Nephron (organoid): Measurements from ENCODE around the gene KIF16B.

Experiments
- H3K27ac Mint-ChIP-seq, 3 experiments: 2 replicates each; pipeline ENCODE4 v1.8.0; 2020; ENCODE audit warnings: mixed read lengths in 3 of 3, mild to moderate bottlenecking in 2 of 3, moderate library complexity in 1 of 3
- H3K27me3 Mint-ChIP-seq: 2 replicates; pipeline ENCODE4 v1.8.0; 2021; ENCODE audit warnings: low read depth, mild to moderate bottlenecking, moderate library complexity, mixed read lengths
- H3K36me3 Mint-ChIP-seq: 2 replicates; pipeline ENCODE4 v1.8.0; 2020; ENCODE audit warnings: low read depth, mixed read lengths
- H3K4me1 Mint-ChIP-seq: 2 replicates; pipeline ENCODE4 v1.8.0; 2020; ENCODE audit warnings: mixed read lengths
- H3K4me3 Mint-ChIP-seq, 3 experiments: 2 replicates each; pipeline ENCODE4 v1.8.0; 2020; ENCODE audit warnings: mild to moderate bottlenecking in 3 of 3, mixed read lengths in 3 of 3, moderate library complexity in 2 of 3
- H3K9me3 Mint-ChIP-seq: 2 replicates; pipeline ENCODE4 v1.8.0; 2020; ENCODE audit warnings: mixed read lengths
- TF ChIP-seq, protein P1 (sequence below), 3 experiments: fragments of 200-600 bp; sonication (generic); IDR thresholded peaks; one replicate each; pipeline ENCODE4 v1.5.0; 2021; ENCODE audit warnings: antibody characterized with exemption in 3 of 3; ENCODE audit not compliant: unreplicated experiment in 3 of 3

Gene KIF16B

DNA sequence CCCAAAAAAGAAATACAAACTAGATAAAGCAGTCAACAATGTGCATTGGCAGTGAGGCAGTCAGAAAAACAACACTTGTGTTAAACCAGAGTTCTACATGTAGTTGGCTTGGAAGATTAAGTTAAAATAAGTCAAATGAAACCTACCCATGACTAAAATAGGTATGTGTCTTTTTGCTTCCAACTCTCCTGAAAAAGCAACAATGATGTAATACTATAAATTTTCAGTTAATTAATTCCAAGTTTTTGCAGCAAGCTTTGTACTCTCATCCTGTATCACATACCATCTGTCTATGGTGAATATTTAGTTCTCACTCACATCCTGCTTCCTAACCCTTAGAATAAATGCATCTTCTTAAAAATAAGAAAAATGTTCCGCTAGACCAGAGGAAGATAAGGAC is 261.5 kb downstream of the KIF16B start:
- no peak overlapping the region for H3K27ac Mint-ChIP-seq
- no peaks in the 10 kb centered on the region for H3K9me3 Mint-ChIP-seq
- H3K36me3 Mint-ChIP-seq = peaks cover 46% of the 10 kb centered on the region
- no peak overlapping the region for H3K4me3 Mint-ChIP-seq
- TF ChIP-seq, protein P1, sequence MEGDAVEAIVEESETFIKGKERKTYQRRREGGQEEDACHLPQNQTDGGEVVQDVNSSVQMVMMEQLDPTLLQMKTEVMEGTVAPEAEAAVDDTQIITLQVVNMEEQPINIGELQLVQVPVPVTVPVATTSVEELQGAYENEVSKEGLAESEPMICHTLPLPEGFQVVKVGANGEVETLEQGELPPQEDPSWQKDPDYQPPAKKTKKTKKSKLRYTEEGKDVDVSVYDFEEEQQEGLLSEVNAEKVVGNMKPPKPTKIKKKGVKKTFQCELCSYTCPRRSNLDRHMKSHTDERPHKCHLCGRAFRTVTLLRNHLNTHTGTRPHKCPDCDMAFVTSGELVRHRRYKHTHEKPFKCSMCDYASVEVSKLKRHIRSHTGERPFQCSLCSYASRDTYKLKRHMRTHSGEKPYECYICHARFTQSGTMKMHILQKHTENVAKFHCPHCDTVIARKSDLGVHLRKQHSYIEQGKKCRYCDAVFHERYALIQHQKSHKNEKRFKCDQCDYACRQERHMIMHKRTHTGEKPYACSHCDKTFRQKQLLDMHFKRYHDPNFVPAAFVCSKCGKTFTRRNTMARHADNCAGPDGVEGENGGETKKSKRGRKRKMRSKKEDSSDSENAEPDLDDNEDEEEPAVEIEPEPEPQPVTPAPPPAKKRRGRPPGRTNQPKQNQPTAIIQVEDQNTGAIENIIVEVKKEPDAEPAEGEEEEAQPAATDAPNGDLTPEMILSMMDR (IDR thresholded peaks at IDR 0.05; ENCODE audit: unreplicated experiment in 3 of 3) = no peak
- peaks cover 17% of the 10 kb centered on the region for H3K4me1 Mint-ChIP-seq
- no peaks in the 10 kb centered on the region for H3K27me3 Mint-ChIP-seq

DNA sequence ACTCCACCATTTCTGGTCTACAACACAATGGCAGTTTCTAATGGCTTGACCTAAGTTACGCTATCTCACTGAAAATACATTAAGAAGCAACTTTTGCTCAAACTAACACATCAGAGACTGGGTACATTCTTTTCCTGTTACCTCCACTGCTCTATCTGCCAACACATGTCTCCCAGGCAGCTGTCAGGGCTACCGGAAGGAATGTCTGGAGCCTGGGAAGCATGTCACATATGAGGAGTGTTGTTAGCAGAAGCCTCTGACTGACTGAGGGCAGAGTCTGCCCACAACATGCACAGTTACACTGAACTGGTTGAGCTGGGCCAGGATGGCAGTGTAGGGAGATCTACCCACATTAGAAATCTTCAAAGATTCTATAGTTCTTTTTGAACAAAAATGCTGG is 264.5 kb downstream of the KIF16B start:
- TF ChIP-seq, protein P1 (IDR thresholded peaks at IDR 0.05; ENCODE audit: unreplicated experiment in 3 of 3) = no peak
- peak overlapping the region; percentile 15 to 69 (median 28) for H3K27ac Mint-ChIP-seq
- no peak overlapping the region for H3K4me3 Mint-ChIP-seq
- peaks cover 54% of the 10 kb centered on the region for H3K36me3 Mint-ChIP-seq
- peaks cover 17% of the 10 kb centered on the region for H3K9me3 Mint-ChIP-seq
- no peaks in the 10 kb centered on the region for H3K27me3 Mint-ChIP-seq
- peaks cover 17% of the 10 kb centered on the region for H3K4me1 Mint-ChIP-seq

DNA sequence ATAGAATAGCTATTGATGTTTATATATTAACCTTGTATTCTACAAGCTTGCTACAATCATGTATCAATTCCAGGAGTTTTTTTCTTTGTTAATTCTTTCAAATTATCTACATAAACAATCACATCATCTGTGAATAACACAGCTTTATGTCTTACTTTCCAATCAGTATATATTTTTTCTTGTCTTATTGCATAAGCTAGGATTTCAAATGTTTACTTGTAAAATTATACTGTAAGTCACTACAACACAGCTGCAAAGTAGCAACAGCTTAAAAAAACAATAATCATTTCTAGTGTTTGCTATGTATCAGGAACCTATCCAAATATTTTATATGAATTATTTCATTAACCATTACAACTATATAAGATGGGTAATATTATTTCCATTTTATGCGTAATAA is 270.4 kb downstream of the KIF16B start:
- TF ChIP-seq, protein P1 (IDR thresholded peaks at IDR 0.05; ENCODE audit: unreplicated experiment in 3 of 3) = no peak
- no peak overlapping the region for H3K27ac Mint-ChIP-seq
- no peak overlapping the region for H3K4me3 Mint-ChIP-seq

DNA sequence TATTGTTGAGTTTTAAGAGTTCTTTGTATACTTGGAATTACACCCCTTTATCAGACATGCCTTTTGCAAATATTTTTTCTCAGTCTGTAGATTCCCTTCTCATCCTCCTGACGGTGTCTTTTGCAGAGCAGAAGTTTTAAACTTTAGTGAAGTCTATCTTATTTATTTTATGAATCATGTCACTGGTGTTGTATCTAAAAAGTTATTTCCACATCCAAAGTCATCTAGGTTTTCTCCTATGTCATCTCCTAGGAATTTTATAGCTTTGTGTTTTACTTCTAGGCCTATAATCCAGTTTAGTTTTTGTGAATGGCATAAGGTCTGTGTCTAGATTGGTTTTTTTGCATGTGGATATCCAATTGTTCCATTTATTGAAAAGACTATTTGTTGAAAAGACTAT is 271.3 kb downstream of the KIF16B start:
- Mint-ChIP-seq H3K27me3 (no peaks in the 10 kb centered on the region), H3K4me1 (no peaks in the 10 kb centered on the region), H3K36me3 (peaks cover 56% of the 10 kb centered on the region), H3K9me3 (peaks cover 50% of the 10 kb centered on the region), H3K4me3 (no peak overlapping the region), H3K27ac (no peak overlapping the region)
- TF ChIP-seq, protein P1 (IDR thresholded peaks at IDR 0.05; ENCODE audit: unreplicated experiment in 3 of 3) = no peak

More for the DNA sequence above, 270.4 kb downstream of the KIF16B start:
- Mint-ChIP-seq H3K27me3 (no peaks in the 10 kb centered on the region), H3K9me3 (peaks cover 49% of the 10 kb centered on the region), H3K4me1 (no peaks in the 10 kb centered on the region), H3K36me3 (peaks cover 55% of the 10 kb centered on the region)

DNA sequence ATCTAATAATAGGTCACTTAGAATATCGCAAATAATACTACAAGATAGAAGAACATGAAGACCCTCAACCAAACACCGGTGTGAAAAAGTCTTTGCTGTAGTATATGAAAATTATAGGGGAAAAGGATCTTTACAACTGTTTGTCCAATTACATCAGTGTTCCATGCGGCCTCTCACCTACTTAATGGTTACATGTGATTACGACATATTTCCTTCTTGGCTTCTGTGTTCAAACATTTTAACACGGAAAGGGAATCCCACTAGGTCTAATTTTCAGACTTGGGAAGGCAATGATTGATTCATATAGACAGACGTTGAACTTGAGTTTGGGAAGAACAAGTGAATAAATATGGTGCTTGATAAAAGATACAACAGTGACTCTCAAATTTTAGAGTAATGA is 273.4 kb downstream of the KIF16B start:
- Mint-ChIP-seq H3K27ac (no peak overlapping the region), H3K9me3 (peaks cover 38% of the 10 kb centered on the region), H3K36me3 (peaks cover 45% of the 10 kb centered on the region), H3K4me1 (no peaks in the 10 kb centered on the region), H3K27me3 (no peaks in the 10 kb centered on the region), H3K4me3 (no peak overlapping the region)
- TF ChIP-seq, protein P1 (IDR thresholded peaks at IDR 0.05; ENCODE audit: unreplicated experiment in 3 of 3) = no peak

DNA sequence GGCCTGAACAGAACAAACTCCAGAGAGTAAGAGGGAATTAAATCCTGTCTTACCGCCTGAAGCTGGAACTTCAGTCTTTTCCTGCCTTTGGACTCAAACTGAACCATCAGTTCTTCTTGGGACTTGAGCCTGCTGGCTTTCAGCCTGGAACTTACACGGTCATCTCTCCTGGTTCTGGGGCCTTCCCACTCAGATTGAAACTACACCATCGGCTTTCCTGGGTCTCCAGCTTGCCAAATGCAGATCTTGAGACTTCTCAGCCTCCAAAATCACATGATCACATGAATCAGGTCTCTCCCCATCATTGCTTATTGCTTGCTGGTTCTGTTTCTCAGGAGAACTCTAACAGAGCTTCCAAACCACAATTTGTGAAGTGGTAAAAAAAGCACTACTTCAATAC is 276.3 kb downstream of the KIF16B start:
- no peak overlapping the region for H3K4me3 Mint-ChIP-seq
- no peak overlapping the region for H3K27ac Mint-ChIP-seq
- H3K4me1 Mint-ChIP-seq = no peaks in the 10 kb centered on the region
- TF ChIP-seq, protein P1 (IDR thresholded peaks at IDR 0.05; ENCODE audit: unreplicated experiment in 3 of 3) = no peak
- peaks cover 24% of the 10 kb centered on the region for H3K36me3 Mint-ChIP-seq
- peaks cover 21% of the 10 kb centered on the region for H3K9me3 Mint-ChIP-seq
- no peaks in the 10 kb centered on the region for H3K27me3 Mint-ChIP-seq
